RWPE1 (cell line): ENCODE measurements around the gene PROSER3.

Experiments used
- CTCF ChIA-PET: fragments of 350-600 bp; sonication (Branson Sonifier 250); formaldehyde crosslinking; extraction: SDS; loops from one replicate; lab custom pipeline; 2021; lab: Yijun Ruan, JAX
- POLR2A ChIA-PET: fragments of 400-600 bp; formaldehyde crosslinking; extraction: SDS; loops from one replicate; lab custom pipeline; 2020; ENCODE audit warnings: antibody characterized with exemption; ENCODE audit not compliant: low non-redundant PET; lab: Yijun Ruan, JAX
- DNase-seq: peaks from one replicate; pipeline ENCODE4 v3.0.0; 2012; ENCODE audit warnings: low spot score
- H3K27ac ChIP-seq: fragments of 450-650 bp; 2 replicates; pipeline ENCODE4 v1.5.1; 2017
- CTCF ChIP-seq: fragments of 450-650 bp; conservative IDR thresholded peaks from 2 replicates; pipeline ENCODE4 v1.5.1; 2017; ENCODE audit warnings: low read depth, mild to moderate bottlenecking

The PROSER3 gene

GRCh38 chr19:35740423-35741202 lies 17.4 kb upstream of the PROSER3 start:
- H3K27ac ChIP-seq: peak overlapping the region; percentile 87
- CTCF ChIA-PET: interaction anchor here (0.8 kb wide), 1 partner anchor 18 kb away, joined by 3 read pairs; no protein-coding TSS in a partner anchor
- POLR2A ChIA-PET: interaction anchor here (1.4 kb wide), 1 partner anchor 22 kb away, joined by 4 read pairs; no protein-coding TSS in a partner anchor
- peak; percentile 99 for DNase-seq
- no peak for TF ChIP-seq CTCF

GRCh38 chr19:35741203-35741515 lies 16.8 kb upstream of the PROSER3 start:
- ChIA-PET POLR2A (interaction anchor here (1.4 kb wide), 1 partner anchor 22 kb away, joined by 4 read pairs; no protein-coding TSS in a partner anchor), CTCF (interaction anchor here (0.8 kb wide), 1 partner anchor 18 kb away, joined by 3 read pairs; no protein-coding TSS in a partner anchor)
- TF ChIP-seq CTCF: no peak; the same call in 1 of the 2 replicates
- no peak for DNase-seq
- H3K27ac ChIP-seq: peak overlapping the region; percentile 87

GRCh38 chr19:35742121-35742724 lies 15.8 kb upstream of the PROSER3 start, which contains the start of gene IGFLR1:
Gene IGFLR1 (minus strand): TSS chr19:35742452. CDS start chr19:35741180, 1,272 bp downstream.
- no peak for DNase-seq
- peak within 1 kb of the TSS; percentile 87 for H3K27ac ChIP-seq
- no peak for TF ChIP-seq CTCF
- POLR2A ChIA-PET: no interaction called here
- CTCF ChIA-PET: interaction anchor here (0.7 kb wide), 1 partner anchor 14 kb away, joined by 3 read pairs; no protein-coding TSS in a partner anchor

- no peak for DNase-seq
- peak overlapping the region; percentile 98 for H3K27ac ChIP-seq
- ChIA-PET CTCF (interaction anchor here (0.6 kb wide), 1 partner anchor 49 kb away, joined by 3 read pairs; no protein-coding TSS in a partner anchor), POLR2A (interaction anchor here (0.6 kb wide), 1 partner anchor 12 kb away, joined by 6 read pairs; no protein-coding TSS in a partner anchor)
- TF ChIP-seq CTCF: no peak
These were observed 14.1 kb upstream of the PROSER3 start for GRCh38 chr19:35743640-35744429.

- ChIA-PET POLR2A (interaction anchor here (0.6 kb wide), 3 partner anchors 12 to 128 kb away, joined by 4 to 6 read pairs (median 4); partner anchors contain the start of gene UPK1A), CTCF (interaction anchor here (0.6 kb wide), 1 partner anchor 50 kb away, joined by 3 read pairs; no protein-coding TSS in a partner anchor)
- peak; percentile 33 for TF ChIP-seq CTCF
- DNase-seq: peak; percentile 92
- H3K27ac ChIP-seq: peak overlapping the region; percentile 98
These were observed 13.3 kb upstream of the PROSER3 start for GRCh38 chr19:35744430-35745327.
